HG03354 (cell line): ENCODE measurements around the gene SLC12A9.
"Not testable (repeated sequence)": the region's sequence is repeated elsewhere in the genome, so short reads cannot be mapped to it uniquely, and the experiment has no call there.

Experiments used
- ATAC-seq: cut with Tn5 transposase; IDR thresholded peaks from one replicate; pipeline ENCODE4 v1.9.1; 2021; ENCODE audit warnings: mild to moderate bottlenecking; ENCODE audit not compliant: unreplicated experiment, poor library complexity, severe bottlenecking

SLC12A9 gene

DNA sequence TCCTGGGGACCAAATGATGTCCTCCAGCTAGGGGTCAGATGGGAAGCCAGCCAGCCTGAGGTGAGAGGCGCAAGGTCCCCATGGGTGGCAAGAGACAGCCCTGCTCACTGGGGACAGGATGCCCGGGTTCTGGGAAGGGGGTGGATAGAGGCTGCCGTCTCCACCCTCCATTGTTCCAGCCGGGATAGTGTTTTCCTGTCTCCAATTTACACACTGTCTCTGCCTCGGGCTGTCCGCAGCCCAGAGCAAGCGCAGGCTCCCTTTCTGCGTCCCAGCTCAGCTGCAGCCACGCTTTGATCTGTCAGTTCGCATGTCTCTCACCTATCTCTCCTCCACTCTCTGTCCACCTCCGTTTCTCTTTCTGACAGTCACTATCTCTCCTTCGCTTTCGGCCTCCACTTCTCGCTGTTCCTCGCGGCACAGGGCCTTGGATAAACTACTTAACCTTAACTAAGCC is 27.3 kb upstream of the SLC12A9 start:
- ATAC-seq: no peak

DNA sequence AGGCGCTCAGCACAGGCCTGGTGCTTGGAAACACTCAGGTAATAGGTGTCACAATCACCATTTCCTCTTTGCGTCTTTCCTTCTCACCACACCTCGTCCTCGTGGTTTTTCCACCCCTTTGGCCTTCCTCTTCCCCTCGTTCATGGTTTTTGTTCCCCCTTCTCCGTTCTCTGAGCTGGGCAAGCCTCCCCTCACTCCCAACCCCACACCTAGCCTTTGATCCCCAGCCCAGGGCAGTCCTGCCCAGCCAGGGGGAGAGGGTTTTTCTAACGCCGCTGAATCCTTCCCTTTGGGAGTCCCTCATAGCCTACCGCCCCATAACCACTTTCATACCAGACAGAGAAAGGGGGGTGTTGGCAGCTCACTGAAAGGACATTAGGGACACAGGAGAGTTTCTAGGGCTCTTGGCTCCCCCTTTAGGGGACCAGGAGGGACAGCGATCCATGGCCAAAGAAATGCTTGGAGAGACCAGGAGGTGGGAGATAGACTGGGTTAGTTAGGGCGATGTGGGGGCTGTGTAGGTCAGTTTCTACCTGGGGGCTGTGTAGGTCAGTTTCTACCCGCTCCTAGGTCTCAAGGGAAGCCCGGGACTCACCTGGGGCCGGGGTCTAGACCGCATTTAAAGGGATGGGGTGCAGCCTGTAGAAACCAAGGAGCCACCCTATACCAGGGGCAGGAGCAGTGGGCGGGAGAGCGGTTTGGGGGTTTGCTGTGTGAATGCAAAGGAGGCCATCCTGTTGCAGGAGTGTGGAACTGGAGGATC is 26.6 kb upstream of the SLC12A9 start:
- ATAC-seq: no peak

DNA sequence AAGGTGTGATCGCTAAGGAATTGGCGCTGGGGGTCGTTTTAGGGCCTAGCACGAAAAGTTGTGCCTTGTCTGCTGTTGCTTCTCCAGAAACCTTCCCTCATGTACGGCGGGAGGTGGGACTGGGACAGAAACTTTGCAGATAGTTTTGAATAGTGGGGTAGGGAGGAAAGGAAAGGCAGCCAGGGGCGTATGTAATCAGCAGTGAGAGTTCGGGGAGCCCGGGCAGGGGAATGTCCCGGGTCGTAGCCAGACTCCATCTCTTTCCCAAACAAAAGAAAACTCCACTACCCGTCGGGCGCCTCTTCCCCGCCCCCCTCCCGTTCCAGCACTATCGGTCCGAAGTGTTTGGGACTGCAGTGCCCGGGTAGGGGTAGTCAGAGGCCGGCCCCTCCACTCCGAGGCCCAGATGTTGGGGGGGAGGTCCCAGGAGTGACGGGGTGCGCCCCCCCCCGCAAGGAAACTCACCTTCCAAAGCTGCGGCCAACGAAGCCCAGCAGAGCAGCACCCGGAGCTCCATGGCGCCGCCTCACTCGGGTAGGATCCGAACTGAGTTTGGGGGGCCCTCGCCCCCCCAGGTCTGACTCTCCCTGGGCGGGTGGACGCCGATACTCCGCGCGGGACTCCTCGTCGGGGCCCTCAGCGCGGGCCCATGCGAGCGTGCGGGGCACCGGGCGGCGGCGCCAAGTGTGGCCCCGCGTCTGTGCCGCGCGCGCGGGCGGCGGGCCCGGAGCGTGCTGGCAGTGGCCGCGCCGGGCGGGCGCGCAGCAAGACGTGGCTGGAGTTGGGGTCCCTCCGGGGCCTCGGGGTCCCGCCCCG is 25.8 kb upstream of the SLC12A9 start:
- ATAC-seq: no peak

- ATAC-seq: no peak
Measured at GRCh38 chr7:100827330-100828226, 24.9 kb upstream of the SLC12A9 start, which contains the start of gene EPHB4. Gene EPHB4, minus strand, starts transcription at chr7:100827523. Its CDS starts 493 bp downstream, at chr7:100827030.

DNA sequence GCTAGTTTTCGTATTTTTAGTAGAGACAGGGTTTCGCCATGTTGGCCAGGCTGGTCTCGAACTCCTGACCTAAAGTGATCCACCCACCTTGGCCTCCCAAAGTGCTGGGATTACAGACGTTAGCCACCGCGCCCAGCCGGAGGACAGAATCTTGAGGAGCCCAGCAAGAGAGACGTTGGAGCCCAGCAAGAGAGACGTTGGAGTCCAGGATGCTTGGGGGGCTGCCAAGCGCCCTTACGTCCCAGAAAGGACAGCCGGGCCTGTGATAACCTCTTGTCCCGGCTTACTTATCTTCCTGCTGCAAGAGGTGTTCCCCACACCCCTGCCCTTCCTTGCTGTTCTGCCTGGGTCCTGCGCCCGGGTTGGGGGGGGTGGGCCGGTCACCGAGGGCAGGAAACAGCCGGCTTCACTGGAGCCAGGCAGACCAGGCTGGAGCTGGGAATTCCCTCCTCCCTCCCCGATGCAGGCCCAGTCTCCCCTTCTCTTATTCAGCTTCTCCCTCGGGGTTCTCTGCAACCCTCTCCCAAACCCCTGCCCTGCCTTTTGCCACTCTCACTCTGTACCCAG is 23.3 kb upstream of the SLC12A9 start:
- ATAC-seq: no peak

DNA sequence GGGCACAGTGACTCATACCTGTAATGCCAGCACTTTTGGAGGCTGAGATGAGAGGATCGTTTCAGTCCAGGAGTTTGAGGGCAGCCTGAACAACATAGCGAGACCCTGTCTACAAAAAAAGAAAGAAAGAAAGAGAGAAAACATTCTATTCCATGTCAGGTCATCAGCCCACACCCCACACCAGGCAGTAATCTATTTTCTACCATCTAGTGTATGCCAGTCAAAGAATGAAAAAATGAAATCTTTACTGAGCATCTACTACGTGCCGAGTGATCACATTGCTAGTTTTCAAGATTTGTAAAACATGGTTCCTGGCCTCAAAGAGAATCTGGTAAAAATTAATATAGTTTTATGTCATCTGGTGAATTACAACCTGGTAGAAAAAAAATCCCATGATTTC is 22.1 kb upstream of the SLC12A9 start:
- ATAC-seq: no peak

GRCh38 chr7:100832281-100832633 is 20.3 kb upstream of the SLC12A9 start:
- no peak for ATAC-seq

- no peak for ATAC-seq
Measured at GRCh38 chr7:100835903-100836811, 16.4 kb upstream of the SLC12A9 start.

DNA sequence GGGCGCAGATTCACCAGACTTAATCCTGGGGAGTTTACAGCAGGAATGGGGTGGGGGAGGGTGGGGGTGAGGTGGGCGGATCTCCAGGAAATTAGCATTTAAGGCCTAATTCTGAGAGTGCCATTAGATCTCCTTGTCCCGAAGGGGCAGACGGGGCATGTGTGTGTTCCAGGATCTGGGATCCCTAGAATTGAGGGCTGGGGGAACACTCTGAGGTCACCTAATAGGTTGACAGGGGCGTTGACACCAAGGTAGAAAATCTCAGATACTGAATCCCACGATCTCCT is 15.8 kb upstream of the SLC12A9 start:
- no peak for ATAC-seq

- peak; percentile 84 for ATAC-seq
Measured at GRCh38 chr7:100837099-100837836, 15.2 kb upstream of the SLC12A9 start.

DNA sequence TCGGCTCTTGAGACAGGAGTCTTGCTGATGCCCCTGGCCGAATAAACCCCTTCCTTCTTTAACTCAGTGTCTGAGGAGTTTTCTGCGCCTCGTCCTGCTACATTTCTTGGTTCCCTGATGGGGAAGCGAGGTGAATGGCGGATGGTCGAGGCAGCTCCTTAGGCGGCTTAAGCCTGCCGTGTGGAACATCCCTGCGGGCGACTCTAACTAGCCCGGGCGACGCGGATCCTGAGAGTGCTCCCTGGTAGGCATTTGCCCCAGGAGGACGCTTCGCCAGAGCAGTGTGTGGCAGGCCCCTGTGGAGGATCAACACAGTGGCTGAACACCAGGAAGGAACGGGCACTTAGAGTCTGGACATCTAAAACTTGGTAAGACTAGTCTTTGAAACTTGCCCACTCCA is 13.2 kb upstream of the SLC12A9 start:
- ATAC-seq: no peak

DNA sequence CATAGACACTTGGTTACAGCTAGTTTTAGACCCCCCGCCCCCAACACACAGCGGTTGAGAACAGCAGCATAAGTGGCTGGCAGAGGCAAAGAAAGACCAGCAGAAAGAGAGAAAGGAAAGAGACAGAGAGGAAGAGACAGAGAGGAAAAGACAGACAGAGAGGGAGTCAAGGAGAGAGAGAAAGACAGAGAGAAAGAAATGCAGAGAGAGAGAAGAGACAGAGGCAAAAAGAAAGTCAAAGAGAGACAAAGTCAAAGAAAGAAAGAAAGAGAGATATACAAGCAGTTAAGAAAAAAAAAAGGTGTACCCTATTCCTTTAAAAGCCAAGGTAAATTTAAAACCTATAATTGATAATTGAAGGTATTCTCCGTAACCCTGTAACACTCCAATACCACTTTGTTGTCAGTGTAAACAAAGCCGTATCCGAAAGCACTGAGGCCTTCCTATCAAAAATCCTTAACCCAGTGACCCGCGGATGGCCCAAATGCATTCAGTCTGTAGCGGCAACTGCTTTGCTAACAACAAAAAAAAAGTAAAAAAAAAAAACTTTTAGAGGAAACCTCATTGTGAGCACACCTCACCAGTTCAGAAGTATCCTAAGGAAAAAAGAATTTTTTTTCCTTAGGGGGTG is 11.9 kb upstream of the SLC12A9 start:
- no peak for ATAC-seq

DNA sequence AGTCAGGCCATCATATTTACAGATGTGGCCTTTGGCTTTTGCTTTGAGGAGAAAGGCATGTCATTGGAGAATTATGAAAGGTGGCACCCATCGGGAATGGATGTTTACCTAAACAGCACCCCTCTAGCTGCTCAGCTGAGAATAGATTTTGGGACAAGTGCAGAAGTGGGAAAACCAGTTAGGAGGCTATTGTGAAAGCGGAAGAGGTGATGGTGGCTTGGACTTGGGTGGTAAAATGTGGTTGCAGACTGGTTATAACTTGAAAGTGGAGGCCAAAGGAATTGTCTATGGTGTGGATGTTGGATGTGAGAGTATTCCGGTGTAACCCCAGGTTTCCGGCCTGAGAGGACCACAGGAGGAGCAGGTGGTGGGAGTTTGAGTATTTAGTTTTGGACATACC is 5.2 kb upstream of the SLC12A9 start:
- ATAC-seq: no peak

DNA sequence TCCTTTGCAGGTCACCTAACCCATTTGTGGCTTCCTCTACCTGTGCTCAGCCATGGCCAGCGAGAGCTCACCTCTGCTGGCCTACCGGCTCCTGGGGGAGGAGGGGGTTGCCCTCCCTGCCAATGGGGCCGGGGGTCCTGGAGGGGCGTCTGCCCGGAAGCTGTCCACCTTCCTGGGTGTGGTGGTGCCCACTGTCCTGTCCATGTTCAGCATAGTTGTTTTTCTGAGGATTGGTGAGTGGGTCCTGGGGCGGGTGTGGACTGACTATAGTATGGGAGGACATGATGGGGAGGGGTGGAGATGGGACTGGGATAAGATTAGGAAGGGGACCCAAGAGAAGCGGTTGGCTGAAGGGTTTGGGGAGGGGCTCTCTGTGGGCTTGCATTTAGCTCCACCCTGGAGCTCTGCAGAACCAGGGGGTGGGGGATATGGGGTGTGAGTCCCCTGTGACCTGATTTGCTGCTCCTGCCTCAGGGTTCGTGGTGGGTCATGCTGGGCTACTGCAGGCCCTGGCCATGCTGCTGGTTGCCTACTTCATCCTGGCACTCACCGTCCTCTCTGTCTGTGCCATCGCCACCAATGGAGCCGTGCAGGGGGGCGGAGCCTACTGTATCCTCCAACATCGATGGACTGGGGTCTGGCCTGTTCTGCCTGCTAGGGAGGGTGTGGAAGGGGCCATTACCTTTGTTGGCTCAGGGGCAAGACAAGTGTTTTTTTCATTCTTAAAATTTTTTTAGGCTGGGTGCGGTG is 1.8 kb downstream of the SLC12A9 start:
- no peak for ATAC-seq

- ATAC-seq: not testable (repeated sequence)
Measured at GRCh38 chr7:100854899-100855298, 2.4 kb downstream of the SLC12A9 start.

DNA sequence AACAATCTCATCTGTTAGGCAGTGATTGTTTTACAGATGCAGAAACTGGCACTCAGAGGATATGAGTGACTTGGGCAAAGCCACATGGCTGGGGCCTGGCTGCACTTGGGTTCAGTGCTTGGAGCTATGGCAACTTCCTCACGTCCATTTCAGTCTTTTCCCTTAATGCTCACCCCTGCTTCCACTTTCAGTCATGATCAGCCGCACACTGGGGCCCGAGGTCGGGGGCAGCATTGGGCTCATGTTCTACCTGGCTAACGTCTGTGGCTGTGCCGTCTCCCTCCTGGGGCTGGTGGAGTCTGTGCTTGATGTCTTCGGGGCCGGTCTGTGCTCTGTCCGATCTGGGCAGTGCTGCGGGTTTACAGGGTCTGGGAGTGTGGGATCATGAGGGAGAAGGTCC is 3.0 kb downstream of the SLC12A9 start:
- no peak for ATAC-seq

DNA sequence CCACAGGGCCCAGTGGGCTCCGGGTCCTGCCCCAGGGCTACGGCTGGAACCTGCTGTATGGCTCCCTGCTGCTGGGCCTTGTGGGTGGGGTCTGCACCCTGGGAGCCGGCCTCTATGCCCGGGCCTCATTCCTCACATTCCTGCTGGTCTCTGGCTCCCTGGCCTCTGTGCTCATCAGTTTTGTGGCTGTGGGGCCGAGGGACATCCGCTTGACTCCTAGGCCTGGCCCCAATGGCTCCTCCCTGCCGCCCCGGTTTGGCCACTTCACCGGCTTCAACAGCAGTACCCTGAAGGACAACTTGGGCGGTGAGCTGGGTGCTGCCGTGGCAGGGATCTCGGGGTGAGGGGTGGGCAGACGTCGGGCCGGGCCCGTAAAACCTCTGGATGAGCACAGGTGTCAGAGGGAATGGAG is 4.4 kb downstream of the SLC12A9 start:
- ATAC-seq: no peak
